Large intestine (tissue), 3 donors: ENCODE measurements around the gene DNPEP. TPM values are rescaled to one million over a fixed set of nuclear protein-coding genes. Genes with fewer than 3 reads are reported as not detected.

Experiments
- DNase-seq, 2 donors: peaks; one replicate each; pipeline versions ENCODE4 v3.0.0 to v3.0.0-alpha.2; 2013
- H3K27ac ChIP-seq: one replicate; pipeline ENCODE4 v1.5.1; 2013; ENCODE audit warnings: low read length
- H3K27me3 ChIP-seq: 2 replicates; pipeline ENCODE4 v1.6.1; 2013; ENCODE audit warnings: low read length; ENCODE audit not compliant: control insufficient read depth, insufficient read depth
- H3K36me3 ChIP-seq: 2 replicates; pipeline ENCODE4 v1.6.1; 2013; ENCODE audit warnings: low read length; ENCODE audit not compliant: control insufficient read depth, insufficient read depth
- H3K4me1 ChIP-seq: one replicate; pipeline ENCODE4 v1.6.1; 2013; ENCODE audit warnings: low read length; ENCODE audit not compliant: control insufficient read depth, insufficient read depth
- H3K4me3 ChIP-seq: one replicate; pipeline ENCODE4 v1.5.1; 2013; ENCODE audit warnings: low read length
- H3K9me3 ChIP-seq: one replicate; pipeline ENCODE4 v1.6.1; 2013; ENCODE audit warnings: mild to moderate bottlenecking, low read depth, low read length, moderate library complexity; ENCODE audit not compliant: control insufficient read depth
- WGBS: methylation state at CpG from one replicate; pipeline ENCODE4 v1.1.5; 2013; ENCODE audit warnings: low lambda C conversion rate; ENCODE audit not compliant: insufficient coverage; 5-methylcytosine and 5-hydroxymethylcytosine counted together
- polyA plus RNA-seq: library from polyadenylated mRNA; unstranded; fragments of 120-200 nt; gene quantifications from one replicate; pipeline ENCODE4 v1.2.1, GENCODE V29; 2013

DNPEP gene
- polyA plus RNA-seq, 1 donor, result 149 TPM

- Histone ChIP-seq H3K36me3 (peaks cover 3% of the 10 kb centered on the region), H3K9me3 (peaks cover 7% of the 10 kb centered on the region), H3K27ac (peak overlapping the region; percentile 38), H3K4me3 (peak overlapping the region; percentile 45), H3K27me3 (peaks cover 53% of the 10 kb centered on the region), H3K4me1 (peaks cover 7% of the 10 kb centered on the region)
- no peak for DNase-seq
- WGBS, result no CpG with 5 or more reads among the region's 8 CpGs
Observed at GRCh38 chr2:219420687-219421086, 33.0 kb upstream of the DNPEP start.

- WGBS, result no CpG with 5 or more reads among the region's 9 CpGs
- Histone ChIP-seq H3K27me3 (peaks cover 46% of the 10 kb centered on the region), H3K36me3 (peaks cover 3% of the 10 kb centered on the region), H3K4me1 (peaks cover 7% of the 10 kb centered on the region), H3K9me3 (peaks cover 7% of the 10 kb centered on the region), H3K4me3 (peak overlapping the region; percentile 45), H3K27ac (peak overlapping the region; percentile 64)
- no peak for DNase-seq
Observed at GRCh38 chr2:219419331-219420197, 31.9 kb upstream of the DNPEP start.

GRCh38 chr2:219419012-219419324, 31.3 kb upstream of the DNPEP start:
- H3K27ac ChIP-seq, result peak overlapping the region; percentile 64
- peaks cover 7% of the 10 kb centered on the region for H3K9me3 ChIP-seq
- no peak for DNase-seq
- H3K4me3 ChIP-seq, result peak overlapping the region; percentile 45
- H3K4me1 ChIP-seq, result peaks cover 7% of the 10 kb centered on the region
- peaks cover 3% of the 10 kb centered on the region for H3K36me3 ChIP-seq
- no CpG with 5 or more reads among the region's 12 CpGs for WGBS
- H3K27me3 ChIP-seq, result peaks cover 49% of the 10 kb centered on the region

- H3K4me3 ChIP-seq, result peak within 1 kb of the TSS; percentile 45
Observed at GRCh38 chr2:219418155-219419011, 30.7 kb upstream of the DNPEP start, which contains the start of gene DES. DES (plus strand) TSS chr2:219418377; CDS start chr2:219418463, 86 bp downstream.

GRCh38 chr2:219417374-219417773, 29.7 kb upstream of the DNPEP start:
- no CpG with 5 or more reads among the region's 9 CpGs for WGBS
- Histone ChIP-seq H3K27ac (peak overlapping the region; percentile 63), H3K4me3 (no peak overlapping the region), H3K9me3 (peaks cover 7% of the 10 kb centered on the region), H3K27me3 (peaks cover 53% of the 10 kb centered on the region), H3K36me3 (peaks cover 3% of the 10 kb centered on the region), H3K4me1 (peaks cover 7% of the 10 kb centered on the region)
- DNase-seq, result no peak

More at GRCh38 chr2:219418155-219419011, 30.7 kb upstream of the DNPEP start, which contains the start of gene DES:
- Histone ChIP-seq H3K27ac (peak within 1 kb of the TSS; percentile 64), H3K27me3 (peaks cover 50% of the 10 kb centered on the region), H3K36me3 (peaks cover 3% of the 10 kb centered on the region), H3K9me3 (peaks cover 7% of the 10 kb centered on the region), H3K4me1 (peaks cover 7% of the 10 kb centered on the region)
- peak in 1 of 2 donors; percentile 53 for DNase-seq
- WGBS, result no CpG with 5 or more reads among the region's 98 CpGs

GRCh38 chr2:219416938-219417337, 29.2 kb upstream of the DNPEP start:
- H3K27ac ChIP-seq, result peak overlapping the region; percentile 48
- no CpG with 5 or more reads among the region's 4 CpGs for WGBS

GRCh38 chr2:219416235-219416602, 28.5 kb upstream of the DNPEP start:
- peaks cover 3% of the 10 kb centered on the region for H3K36me3 ChIP-seq
- H3K27ac ChIP-seq, result no peak overlapping the region
- no peak overlapping the region for H3K4me3 ChIP-seq
- peaks cover 7% of the 10 kb centered on the region for H3K4me1 ChIP-seq
- WGBS, result no CpG with 5 or more reads among the region's 3 CpGs
- no peak for DNase-seq
- H3K9me3 ChIP-seq, result peaks cover 7% of the 10 kb centered on the region
- peaks cover 51% of the 10 kb centered on the region for H3K27me3 ChIP-seq

More at GRCh38 chr2:219416938-219417337, 29.2 kb upstream of the DNPEP start:
- Histone ChIP-seq H3K27me3 (peaks cover 51% of the 10 kb centered on the region), H3K4me3 (no peak overlapping the region), H3K9me3 (peaks cover 7% of the 10 kb centered on the region), H3K36me3 (peaks cover 3% of the 10 kb centered on the region), H3K4me1 (peaks cover 7% of the 10 kb centered on the region)
- DNase-seq, result no peak

GRCh38 chr2:219415580-219416234, 28.0 kb upstream of the DNPEP start:
- peaks cover 7% of the 10 kb centered on the region for H3K9me3 ChIP-seq
- H3K4me1 ChIP-seq, result peaks cover 7% of the 10 kb centered on the region
- no peak overlapping the region for H3K27ac ChIP-seq
- no peak overlapping the region for H3K4me3 ChIP-seq
- no CpG with 5 or more reads among the region's 5 CpGs for WGBS
- peaks cover 2% of the 10 kb centered on the region for H3K36me3 ChIP-seq
- DNase-seq, result no peak
- peaks cover 48% of the 10 kb centered on the region for H3K27me3 ChIP-seq

GRCh38 chr2:219414857-219415256, 27.1 kb upstream of the DNPEP start:
- no peak overlapping the region for H3K4me3 ChIP-seq
- DNase-seq, result no peak
- no peaks in the 10 kb centered on the region for H3K36me3 ChIP-seq
- no peak overlapping the region for H3K27ac ChIP-seq
- peaks cover 7% of the 10 kb centered on the region for H3K9me3 ChIP-seq
- H3K27me3 ChIP-seq, result peaks cover 42% of the 10 kb centered on the region
- WGBS, result 100% methylated on average over 3 of the region's 4 CpGs
- peaks cover 5% of the 10 kb centered on the region for H3K4me1 ChIP-seq

- peaks cover 7% of the 10 kb centered on the region for H3K27me3 ChIP-seq
- WGBS, result no CpG with 5 or more reads among the region's 8 CpGs
- H3K36me3 ChIP-seq, result no peaks in the 10 kb centered on the region
- H3K4me1 ChIP-seq, result peaks cover 5% of the 10 kb centered on the region
- DNase-seq, result no peak
- no peaks in the 10 kb centered on the region for H3K9me3 ChIP-seq
- no peak overlapping the region for H3K27ac ChIP-seq
- no peak overlapping the region for H3K4me3 ChIP-seq
Observed at GRCh38 chr2:219410390-219410789, 22.7 kb upstream of the DNPEP start.
